Measurements from ENCODE around the gene OPN5. TPM values are rescaled to one million over a fixed set of nuclear protein-coding genes. Genes with fewer than 3 reads are reported as not detected.

OPN5 gene
- total RNA-seq, 2 donors from 2014 or later: 0.85 TPM; not detected in 1

DNA sequence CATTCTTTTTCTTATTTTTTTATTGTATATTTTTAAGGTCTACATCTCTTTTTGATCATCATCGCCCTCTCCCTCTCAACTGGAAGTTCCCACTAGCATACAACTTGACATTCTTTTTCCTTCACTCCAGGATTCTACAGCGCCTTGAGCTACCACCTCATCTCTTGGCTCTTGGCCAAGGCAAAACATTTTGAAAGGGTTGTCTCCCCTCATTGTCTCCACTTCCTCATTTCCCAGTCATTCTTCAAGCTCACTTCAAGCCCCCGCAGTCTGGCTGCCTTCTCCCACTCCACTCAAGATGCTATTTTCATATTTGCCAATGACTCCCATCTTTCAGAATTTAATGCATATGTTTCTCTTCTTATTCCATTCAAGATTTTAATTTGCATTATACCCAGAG, 63.0 kb downstream of the OPN5 start:
- Histone ChIP-seq H3K4me3 (no peak overlapping the region), H3K36me3 (no peaks in the 10 kb centered on the region), H3K27ac (no peak overlapping the region), H3K9me3 (no peaks in the 10 kb centered on the region), H3K4me1 (replicated peaks) (no peaks in the 10 kb centered on the region), H3K27me3 (replicated peaks; ENCODE audit: insufficient read depth) (no peaks in the 10 kb centered on the region)
- no peak for DNase-seq (ENCODE audit: low spot score)
- TF ChIP-seq POLR2A (IDR thresholded peaks at IDR 0.05) (no peak), POLR2AphosphoS5 (IDR thresholded peaks at IDR 0.05) (no peak)
- TF ChIP-seq, protein P1, sequence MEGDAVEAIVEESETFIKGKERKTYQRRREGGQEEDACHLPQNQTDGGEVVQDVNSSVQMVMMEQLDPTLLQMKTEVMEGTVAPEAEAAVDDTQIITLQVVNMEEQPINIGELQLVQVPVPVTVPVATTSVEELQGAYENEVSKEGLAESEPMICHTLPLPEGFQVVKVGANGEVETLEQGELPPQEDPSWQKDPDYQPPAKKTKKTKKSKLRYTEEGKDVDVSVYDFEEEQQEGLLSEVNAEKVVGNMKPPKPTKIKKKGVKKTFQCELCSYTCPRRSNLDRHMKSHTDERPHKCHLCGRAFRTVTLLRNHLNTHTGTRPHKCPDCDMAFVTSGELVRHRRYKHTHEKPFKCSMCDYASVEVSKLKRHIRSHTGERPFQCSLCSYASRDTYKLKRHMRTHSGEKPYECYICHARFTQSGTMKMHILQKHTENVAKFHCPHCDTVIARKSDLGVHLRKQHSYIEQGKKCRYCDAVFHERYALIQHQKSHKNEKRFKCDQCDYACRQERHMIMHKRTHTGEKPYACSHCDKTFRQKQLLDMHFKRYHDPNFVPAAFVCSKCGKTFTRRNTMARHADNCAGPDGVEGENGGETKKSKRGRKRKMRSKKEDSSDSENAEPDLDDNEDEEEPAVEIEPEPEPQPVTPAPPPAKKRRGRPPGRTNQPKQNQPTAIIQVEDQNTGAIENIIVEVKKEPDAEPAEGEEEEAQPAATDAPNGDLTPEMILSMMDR (IDR thresholded peaks at IDR 0.05): no peak
- intact Hi-C loops (cut with DNase I): no loop called here
- 87% methylated on average over 3 of the region's 3 CpGs for WGBS

DNA sequence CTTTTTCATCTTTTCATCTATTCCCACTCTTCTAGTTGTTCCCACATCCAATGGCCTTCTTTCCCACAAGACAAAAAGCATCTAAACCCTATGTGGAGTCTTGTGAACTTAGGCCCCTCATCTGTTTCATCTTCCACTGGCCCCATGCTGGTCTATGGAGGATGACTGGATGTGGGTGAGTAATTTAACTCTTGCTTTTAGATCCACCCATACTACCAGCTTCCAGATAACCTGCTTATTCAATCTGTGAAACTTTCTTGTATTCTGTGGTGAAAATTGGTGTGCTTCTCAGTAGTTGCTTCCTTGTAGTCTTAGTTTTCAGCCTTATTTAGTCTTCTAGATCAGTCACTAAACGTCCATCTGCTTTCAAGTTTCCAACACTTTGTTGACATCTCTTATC, 64.9 kb downstream of the OPN5 start:
- Histone ChIP-seq H3K4me1 (replicated peaks) (no peaks in the 10 kb centered on the region), H3K27me3 (replicated peaks; ENCODE audit: insufficient read depth) (no peaks in the 10 kb centered on the region), H3K27ac (no peak overlapping the region), H3K36me3 (no peaks in the 10 kb centered on the region), H3K9me3 (no peaks in the 10 kb centered on the region), H3K4me3 (no peak overlapping the region)
- WGBS: 75% methylated on average over 1 of the region's 1 CpG
- DNase-seq (ENCODE audit: low spot score): no peak
- TF ChIP-seq POLR2A (IDR thresholded peaks at IDR 0.05): no peak
- TF ChIP-seq, protein P1 (IDR thresholded peaks at IDR 0.05): no peak
- TF ChIP-seq POLR2AphosphoS5 (IDR thresholded peaks at IDR 0.05): no peak
- intact Hi-C loops (cut with DNase I): no loop called here

DNA sequence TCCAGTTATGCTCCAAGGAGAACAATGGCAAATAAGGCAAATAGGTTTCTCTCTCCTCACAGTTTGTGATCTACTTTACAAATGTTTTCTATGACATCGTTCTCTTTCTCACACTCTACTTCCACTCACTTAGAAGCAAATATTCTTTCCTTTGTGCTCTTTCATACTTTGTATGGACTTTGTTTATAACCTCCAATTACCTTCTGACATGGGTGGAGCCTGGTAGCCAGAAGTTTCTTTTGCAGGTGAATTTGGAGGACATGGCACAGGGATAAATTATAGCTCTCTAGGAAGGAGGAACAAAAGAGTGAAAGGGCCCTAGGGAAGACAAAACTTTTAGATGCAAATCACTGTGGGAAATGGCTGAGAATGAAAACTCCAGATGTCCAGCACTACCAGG, 69.3 kb downstream of the OPN5 start:
- DNase-seq (ENCODE audit: low spot score): no peak
- Histone ChIP-seq H3K4me3 (no peak overlapping the region), H3K36me3 (no peaks in the 10 kb centered on the region), H3K4me1 (replicated peaks) (no peaks in the 10 kb centered on the region), H3K9me3 (no peaks in the 10 kb centered on the region), H3K27ac (no peak overlapping the region), H3K27me3 (replicated peaks; ENCODE audit: insufficient read depth) (no peaks in the 10 kb centered on the region)
- TF ChIP-seq POLR2A (IDR thresholded peaks at IDR 0.05) (no peak), POLR2AphosphoS5 (IDR thresholded peaks at IDR 0.05) (no peak)
- TF ChIP-seq, protein P1 (IDR thresholded peaks at IDR 0.05): no peak
- intact Hi-C loops (cut with DNase I): no loop called here
- 76% methylated on average over 1 of the region's 1 CpG for WGBS

DNA sequence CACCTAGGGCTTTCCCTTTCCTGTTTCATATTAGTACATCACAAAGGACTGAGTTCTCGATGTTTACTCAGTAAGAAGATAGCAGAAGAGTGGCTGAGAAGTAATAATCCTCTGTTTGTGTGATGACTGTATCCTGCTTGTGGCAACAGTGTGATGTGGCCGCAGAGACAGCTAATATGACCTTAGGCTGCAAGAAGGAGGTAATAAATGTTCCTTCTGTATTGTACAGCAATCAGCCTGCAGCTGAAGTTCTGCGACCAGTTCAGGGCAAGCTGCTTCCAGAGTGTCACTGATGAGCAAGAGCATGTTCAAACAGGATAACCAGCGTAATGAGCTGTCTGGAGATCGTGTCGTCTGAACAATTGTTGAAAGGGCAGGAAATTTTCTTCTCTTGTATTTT, 70.9 kb downstream of the OPN5 start:
- H3K36me3 ChIP-seq: no peaks in the 10 kb centered on the region
- intact Hi-C loops (cut with DNase I): no loop called here
- H3K9me3 ChIP-seq: no peaks in the 10 kb centered on the region
- no peaks in the 10 kb centered on the region for H3K4me1 ChIP-seq (replicated peaks)
- no peak overlapping the region for H3K27ac ChIP-seq
- no peaks in the 10 kb centered on the region for H3K27me3 ChIP-seq (replicated peaks; ENCODE audit: insufficient read depth)
- TF ChIP-seq POLR2AphosphoS5 (IDR thresholded peaks at IDR 0.05) (no peak), POLR2A (IDR thresholded peaks at IDR 0.05) (no peak)
- TF ChIP-seq, protein P1 (IDR thresholded peaks at IDR 0.05): no peak
- H3K4me3 ChIP-seq: no peak overlapping the region
- no peak for DNase-seq (ENCODE audit: low spot score)
- WGBS: 47% methylated on average over 6 of the region's 6 CpGs

DNA sequence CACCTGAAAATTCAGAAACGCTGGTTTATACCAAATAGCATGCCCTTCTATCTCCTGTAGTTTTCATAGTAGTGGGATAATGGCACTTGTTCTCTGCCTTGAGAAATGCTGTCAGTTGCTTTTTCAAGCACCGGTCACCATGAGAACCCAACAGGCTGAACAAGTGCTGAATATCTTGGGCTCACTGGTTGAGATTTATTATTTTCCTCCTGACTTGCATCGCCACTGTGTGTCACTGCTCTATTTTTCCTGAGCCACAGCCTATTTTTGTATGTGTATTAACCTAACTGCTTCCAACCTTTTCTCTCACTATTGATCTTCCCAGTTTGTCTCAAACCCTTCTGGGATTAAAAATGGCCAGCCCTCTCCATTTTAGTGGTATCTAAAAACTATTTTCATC, 71.9 kb downstream of the OPN5 start:
- no peaks in the 10 kb centered on the region for H3K27me3 ChIP-seq (replicated peaks; ENCODE audit: insufficient read depth)
- TF ChIP-seq POLR2AphosphoS5 (IDR thresholded peaks at IDR 0.05) (no peak), POLR2A (IDR thresholded peaks at IDR 0.05) (no peak)
- TF ChIP-seq, protein P1 (IDR thresholded peaks at IDR 0.05): no peak
- H3K9me3 ChIP-seq: no peaks in the 10 kb centered on the region
- no peak for DNase-seq (ENCODE audit: low spot score)
- H3K4me1 ChIP-seq (replicated peaks): no peaks in the 10 kb centered on the region
- intact Hi-C loops (cut with DNase I): no loop called here
- H3K27ac ChIP-seq: no peak overlapping the region
- WGBS: 94% methylated on average over 3 of the region's 3 CpGs
- H3K36me3 ChIP-seq: no peaks in the 10 kb centered on the region
- H3K4me3 ChIP-seq: no peak overlapping the region
